ENCODE measurements around the gene SLC6A18.

SLC6A18 gene

DNA sequence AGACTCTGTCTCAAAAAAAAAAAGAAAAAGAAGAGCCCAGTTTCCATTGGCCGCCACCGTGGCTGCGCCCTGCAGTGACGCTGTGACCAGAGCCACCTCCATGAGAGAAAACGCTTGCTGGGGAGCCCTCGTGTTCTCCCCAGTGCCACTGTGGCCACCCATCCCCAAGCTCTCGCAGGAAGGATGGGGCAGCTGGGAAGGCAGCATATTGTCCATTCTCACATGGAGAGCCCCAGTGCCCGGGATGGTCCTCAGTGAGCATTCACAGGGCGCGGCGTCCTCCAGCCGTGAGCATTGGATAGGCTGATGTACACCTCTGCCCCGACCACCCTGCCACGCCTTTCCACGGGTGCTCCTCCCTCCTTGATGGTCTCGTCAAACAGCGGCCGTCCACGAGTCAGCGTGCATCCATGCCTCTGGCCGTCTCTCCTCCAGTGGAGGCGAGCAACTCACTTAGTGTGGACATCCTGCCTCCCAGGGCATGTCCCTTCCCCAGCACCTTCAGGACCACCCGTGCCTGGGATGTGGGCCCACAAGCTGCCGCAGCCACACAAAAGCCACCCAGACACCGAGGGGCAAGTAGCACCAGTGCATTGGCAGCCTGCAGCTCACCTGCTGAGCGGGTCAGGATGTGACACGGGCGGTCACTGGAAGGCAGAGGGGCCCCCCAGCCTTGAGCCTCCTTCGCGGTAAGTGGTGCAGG lies 47.2 kb upstream of the SLC6A18 start:
- no peak overlapping the region for H2AFZ ChIP-seq (ENCODE audit: low read length)

GRCh38 chr5:1178529-1179382 lies 46.4 kb upstream of the SLC6A18 start:
- Histone ChIP-seq H4K20me1 (ENCODE audit: insufficient read depth, low read length) (no peaks in the 10 kb centered on the region), H3K36me3 (replicated peaks; ENCODE audit: insufficient read depth, low read length) (no peaks in the 10 kb centered on the region), H3K9me2 (replicated peaks; ENCODE audit: insufficient read depth, low read length) (no peaks in the 10 kb centered on the region), H3K4me2 (ENCODE audit: low read depth, low read length) (no peak overlapping the region), H3K79me2 (ENCODE audit: low read length) (no peaks in the 10 kb centered on the region), H3K27me3 (replicated peaks; ENCODE audit: insufficient read depth, low read length) (no peaks in the 10 kb centered on the region), H3K27ac (ENCODE audit: low read length) (no peak overlapping the region), H3K9me3 (replicated peaks; ENCODE audit: insufficient read depth, low read length) (no peaks in the 10 kb centered on the region), H3K9ac (ENCODE audit: low read length) (no peak overlapping the region), H3F3A (ENCODE audit: insufficient read depth, low read length) (no peaks in the 10 kb centered on the region), H2AFZ (ENCODE audit: low read length) (no peak overlapping the region), H3K4me3 (ENCODE audit: low read length) (no peak overlapping the region), H3K4me1 (ENCODE audit: low read length) (0 out of 2 replicates have a peak, but pooled peaks cover 7% of the 10 kb centered on the region)
- TF ChIP-seq EZH2phosphoT487 (IDR thresholded peaks at IDR 0.05; ENCODE audit: low read length) (no peak), EZH2 (optimal IDR thresholded peaks at IDR 0.05; ENCODE audit: low read depth, low read length) (no peak), CTCF (IDR thresholded peaks at IDR 0.05; ENCODE audit: low read length) (no peak)
- no peak for DNase-seq

More for the DNA sequence above, 47.2 kb upstream of the SLC6A18 start:
- Histone ChIP-seq H3K79me2 (ENCODE audit: low read length) (no peaks in the 10 kb centered on the region), H3K9me3 (replicated peaks; ENCODE audit: insufficient read depth, low read length) (no peaks in the 10 kb centered on the region), H3F3A (ENCODE audit: insufficient read depth, low read length) (no peaks in the 10 kb centered on the region), H3K4me2 (ENCODE audit: low read depth, low read length) (no peak overlapping the region), H3K4me3 (ENCODE audit: low read length) (no peak overlapping the region), H3K9me2 (replicated peaks; ENCODE audit: insufficient read depth, low read length) (no peaks in the 10 kb centered on the region), H4K20me1 (ENCODE audit: insufficient read depth, low read length) (no peaks in the 10 kb centered on the region), H3K27ac (ENCODE audit: low read length) (no peak overlapping the region), H3K4me1 (ENCODE audit: low read length) (0 out of 2 replicates have a peak, but pooled peaks cover 7% of the 10 kb centered on the region), H3K27me3 (replicated peaks; ENCODE audit: insufficient read depth, low read length) (no peaks in the 10 kb centered on the region), H3K36me3 (replicated peaks; ENCODE audit: insufficient read depth, low read length) (no peaks in the 10 kb centered on the region), H3K9ac (ENCODE audit: low read length) (no peak overlapping the region)
- TF ChIP-seq EZH2phosphoT487 (IDR thresholded peaks at IDR 0.05; ENCODE audit: low read length) = no peak
- TF ChIP-seq CTCF (IDR thresholded peaks at IDR 0.05; ENCODE audit: low read length) = no peak
- TF ChIP-seq EZH2 (optimal IDR thresholded peaks at IDR 0.05; ENCODE audit: low read depth, low read length) = no peak
- no peak for DNase-seq

DNA sequence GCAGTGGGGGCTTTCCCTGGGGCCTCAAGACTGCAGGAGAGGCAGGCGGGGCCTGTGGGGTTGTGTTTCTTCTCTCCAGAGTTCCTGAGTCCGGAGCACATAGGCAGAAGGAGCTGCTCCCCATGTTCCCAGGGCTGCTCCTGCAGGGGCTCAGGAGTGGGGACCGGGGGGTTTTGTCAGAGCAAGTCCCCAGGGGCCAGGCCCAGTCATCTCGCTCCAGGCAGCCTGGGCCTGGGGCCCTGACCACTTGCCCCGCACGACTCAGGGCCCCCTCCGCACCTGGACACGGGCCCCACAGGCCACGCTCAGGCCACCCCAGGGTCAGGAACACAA lies 45.8 kb upstream of the SLC6A18 start:
- no peaks in the 10 kb centered on the region for H3K27me3 ChIP-seq (replicated peaks; ENCODE audit: insufficient read depth, low read length)
- H3K4me3 ChIP-seq (ENCODE audit: low read length) = no peak overlapping the region
- H2AFZ ChIP-seq (ENCODE audit: low read length) = no peak overlapping the region
- H3K36me3 ChIP-seq (replicated peaks; ENCODE audit: insufficient read depth, low read length) = no peaks in the 10 kb centered on the region
- TF ChIP-seq EZH2phosphoT487 (IDR thresholded peaks at IDR 0.05; ENCODE audit: low read length) = no peak
- no peak for TF ChIP-seq EZH2 (optimal IDR thresholded peaks at IDR 0.05; ENCODE audit: low read depth, low read length)
- TF ChIP-seq CTCF (IDR thresholded peaks at IDR 0.05; ENCODE audit: low read length) = no peak
- no peak overlapping the region for H3K4me2 ChIP-seq (ENCODE audit: low read depth, low read length)
- DNase-seq = no peak
- 0 out of 2 replicates have a peak, but pooled peaks cover 2% of the 10 kb centered on the region for H3K4me1 ChIP-seq (ENCODE audit: low read length)
- no peaks in the 10 kb centered on the region for H3K9me3 ChIP-seq (replicated peaks; ENCODE audit: insufficient read depth, low read length)
- no peaks in the 10 kb centered on the region for H3K9me2 ChIP-seq (replicated peaks; ENCODE audit: insufficient read depth, low read length)
- no peaks in the 10 kb centered on the region for H4K20me1 ChIP-seq (ENCODE audit: insufficient read depth, low read length)
- H3F3A ChIP-seq (ENCODE audit: insufficient read depth, low read length) = no peaks in the 10 kb centered on the region
- no peak overlapping the region for H3K9ac ChIP-seq (ENCODE audit: low read length)
- no peak overlapping the region for H3K27ac ChIP-seq (ENCODE audit: low read length)
- H3K79me2 ChIP-seq (ENCODE audit: low read length) = no peaks in the 10 kb centered on the region
